HUDEP-2 (cell line): Measurements from ENCODE around the gene LYSET.
"Not testable (repeated sequence)": the region's sequence is repeated elsewhere in the genome, so short reads cannot be mapped to it uniquely, and the experiment has no call there.

Experiments used
- DNase-seq, 76 experiments: peaks; one replicate each; lab custom pipeline; 2025; ENCODE audit not compliant: unreplicated experiment in 76 of 76; lab: John Stamatoyannopoulos, UW

The LYSET gene

GRCh38 chr14:93214598-93214997 lies 29.5 kb downstream of the LYSET start:
- no peak for DNase-seq

- peak in 48 of 76 experiments; percentile 5 to 60 (median 28) for DNase-seq
Measured at GRCh38 chr14:93219103-93219726, 34.1 kb downstream of the LYSET start.

GRCh38 chr14:93220509-93220908 lies 35.4 kb downstream of the LYSET start:
- DNase-seq, result no peak

GRCh38 chr14:93223565-93223964 lies 38.4 kb downstream of the LYSET start:
- DNase-seq, result no peak

GRCh38 chr14:93228550-93228949 lies 43.4 kb downstream of the LYSET start:
- DNase-seq, result no peak

- no peak for DNase-seq
Measured at GRCh38 chr14:93230539-93230938, 45.4 kb downstream of the LYSET start.

- no peak for DNase-seq
Measured at GRCh38 chr14:93231129-93231979, 46.2 kb downstream of the LYSET start.

- DNase-seq, result no peak
Measured at GRCh38 chr14:93232159-93232558, 47.0 kb downstream of the LYSET start.

GRCh38 chr14:93233078-93233477 lies 48.0 kb downstream of the LYSET start:
- DNase-seq, result not testable (repeated sequence)

GRCh38 chr14:93234798-93235197 lies 49.7 kb downstream of the LYSET start:
- no peak for DNase-seq
